Breast epithelium (tissue), 4 donors: ENCODE measurements around the gene ODAD4. TPM values are rescaled to one million over a fixed set of nuclear protein-coding genes. Genes with fewer than 3 reads are reported as not detected.

Experiments
- DNase-seq, 2 donors: peaks; one replicate each; pipeline ENCODE4 v3.0.0-alpha.2; 2019; ENCODE audit warnings: low spot score in 2 of 2
- H3K27ac ChIP-seq, 2 donors: fragments of 200-600 bp; sonication (generic) in 1 of 2; one replicate each; pipeline ENCODE4 v1.5.1; 2016 to 2019; ENCODE audit warnings: mild to moderate bottlenecking in 1 of 2
- H3K27me3 ChIP-seq, 2 donors: fragments of 200-600 bp; sonication (generic) in 1 of 2; one replicate each; pipeline versions ENCODE4 v1.5.1 to v1.6.0; 2017 to 2019; ENCODE audit warnings: control low read depth in 1 of 2, mild to moderate bottlenecking in 1 of 2
- H3K36me3 ChIP-seq: fragments of 200-600 bp; one replicate; pipeline ENCODE4 v1.5.1; 2019
- H3K4me1 ChIP-seq, 2 donors: fragments of 200-600 bp; sonication (generic); one replicate each; pipeline ENCODE4 v1.5.1; 2016 to 2019; ENCODE audit warnings: control low read depth in 1 of 2
- H3K4me3 ChIP-seq, 3 donors: fragments of 200-600 bp; sonication (generic); 1 replicate in 2 of 3; 2 replicates in 1 of 3; pipeline ENCODE4 v1.5.1; 2016 to 2019; ENCODE audit warnings: mild to moderate bottlenecking in 3 of 3, moderate library complexity in 2 of 3
- H3K9me3 ChIP-seq, 2 donors: fragments of 200-600 bp; sonication (generic) in 1 of 2; one replicate each; pipeline ENCODE4 v1.5.1; 2016 to 2019; ENCODE audit warnings: control low read depth in 1 of 2
- POLR2A ChIP-seq: fragments of 450-650 bp; IDR thresholded peaks from one replicate; pipeline ENCODE4 v1.6.1; 2016; ENCODE audit warnings: antibody characterized with exemption, mild to moderate bottlenecking, moderate library complexity
- POLR2AphosphoS5 ChIP-seq, 3 donors: sonication (generic); formaldehyde crosslinking; IDR thresholded peaks; one replicate each; pipeline ENCODE4 v1.6.1; 2017; ENCODE audit warnings: antibody characterized with exemption in 3 of 3
- intact Hi-C: fragments of 100-400 bp; cut with DNase I; formaldehyde crosslinking; loops from one replicate; pipeline ENCODE4 v1.15.1; 2023; ENCODE audit warnings: low total_unique reads
- total RNA-seq, 3 donors: library from RNA; depleted of rRNA; stranded (reverse); fragments of >200 nt; gene quantifications; one replicate each; pipeline ENCODE4 v1.1.0, GENCODE V29; 2016
- TF ChIP-seq, protein P1 (sequence below), 3 donors: fragments of 450-650 bp; IDR thresholded peaks; one replicate each; pipeline ENCODE4 v1.5.1; 2016 to 2017; ENCODE audit warnings: antibody characterized with exemption in 3 of 3, mild to moderate bottlenecking in 3 of 3, moderate library complexity in 3 of 3

The ODAD4 gene
- total RNA-seq, 3 donors from 2014 or later = 0.48 to 3.2 (median 1.6) TPM

DNA sequence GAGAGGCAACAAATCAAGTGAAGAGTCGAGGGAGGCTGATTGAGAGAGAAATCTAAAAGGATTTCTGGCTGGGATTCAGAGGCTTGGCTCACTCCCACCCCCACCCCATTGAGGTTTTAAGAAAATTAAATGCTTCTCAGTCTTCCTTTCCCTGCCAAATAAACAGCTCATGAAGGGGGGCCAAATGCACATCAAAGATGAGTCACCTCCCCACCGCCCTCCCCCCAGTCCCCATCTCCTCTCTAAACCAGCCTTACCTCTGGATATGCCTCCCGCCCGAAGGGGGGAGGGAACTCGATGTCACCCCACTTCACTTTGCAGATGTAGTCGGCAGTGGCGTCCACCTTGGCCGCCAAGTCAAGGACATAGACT lies 23.2 kb upstream of the ODAD4 start:
- no peaks in the 10 kb centered on the region for H3K4me1 ChIP-seq
- peaks cover 10% of the 10 kb centered on the region for H3K36me3 ChIP-seq
- no peak for TF ChIP-seq POLR2A
- TF ChIP-seq, protein P1, sequence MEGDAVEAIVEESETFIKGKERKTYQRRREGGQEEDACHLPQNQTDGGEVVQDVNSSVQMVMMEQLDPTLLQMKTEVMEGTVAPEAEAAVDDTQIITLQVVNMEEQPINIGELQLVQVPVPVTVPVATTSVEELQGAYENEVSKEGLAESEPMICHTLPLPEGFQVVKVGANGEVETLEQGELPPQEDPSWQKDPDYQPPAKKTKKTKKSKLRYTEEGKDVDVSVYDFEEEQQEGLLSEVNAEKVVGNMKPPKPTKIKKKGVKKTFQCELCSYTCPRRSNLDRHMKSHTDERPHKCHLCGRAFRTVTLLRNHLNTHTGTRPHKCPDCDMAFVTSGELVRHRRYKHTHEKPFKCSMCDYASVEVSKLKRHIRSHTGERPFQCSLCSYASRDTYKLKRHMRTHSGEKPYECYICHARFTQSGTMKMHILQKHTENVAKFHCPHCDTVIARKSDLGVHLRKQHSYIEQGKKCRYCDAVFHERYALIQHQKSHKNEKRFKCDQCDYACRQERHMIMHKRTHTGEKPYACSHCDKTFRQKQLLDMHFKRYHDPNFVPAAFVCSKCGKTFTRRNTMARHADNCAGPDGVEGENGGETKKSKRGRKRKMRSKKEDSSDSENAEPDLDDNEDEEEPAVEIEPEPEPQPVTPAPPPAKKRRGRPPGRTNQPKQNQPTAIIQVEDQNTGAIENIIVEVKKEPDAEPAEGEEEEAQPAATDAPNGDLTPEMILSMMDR (IDR thresholded peaks at IDR 0.05) = no peak
- no peak for TF ChIP-seq POLR2AphosphoS5 (IDR thresholded peaks at IDR 0.05)
- no peak for DNase-seq
- intact Hi-C loops = no loop called here
- H3K27ac ChIP-seq = no peak overlapping the region
- no peaks in the 10 kb centered on the region for H3K27me3 ChIP-seq
- no peak overlapping the region for H3K4me3 ChIP-seq
- no peaks in the 10 kb centered on the region for H3K9me3 ChIP-seq

DNA sequence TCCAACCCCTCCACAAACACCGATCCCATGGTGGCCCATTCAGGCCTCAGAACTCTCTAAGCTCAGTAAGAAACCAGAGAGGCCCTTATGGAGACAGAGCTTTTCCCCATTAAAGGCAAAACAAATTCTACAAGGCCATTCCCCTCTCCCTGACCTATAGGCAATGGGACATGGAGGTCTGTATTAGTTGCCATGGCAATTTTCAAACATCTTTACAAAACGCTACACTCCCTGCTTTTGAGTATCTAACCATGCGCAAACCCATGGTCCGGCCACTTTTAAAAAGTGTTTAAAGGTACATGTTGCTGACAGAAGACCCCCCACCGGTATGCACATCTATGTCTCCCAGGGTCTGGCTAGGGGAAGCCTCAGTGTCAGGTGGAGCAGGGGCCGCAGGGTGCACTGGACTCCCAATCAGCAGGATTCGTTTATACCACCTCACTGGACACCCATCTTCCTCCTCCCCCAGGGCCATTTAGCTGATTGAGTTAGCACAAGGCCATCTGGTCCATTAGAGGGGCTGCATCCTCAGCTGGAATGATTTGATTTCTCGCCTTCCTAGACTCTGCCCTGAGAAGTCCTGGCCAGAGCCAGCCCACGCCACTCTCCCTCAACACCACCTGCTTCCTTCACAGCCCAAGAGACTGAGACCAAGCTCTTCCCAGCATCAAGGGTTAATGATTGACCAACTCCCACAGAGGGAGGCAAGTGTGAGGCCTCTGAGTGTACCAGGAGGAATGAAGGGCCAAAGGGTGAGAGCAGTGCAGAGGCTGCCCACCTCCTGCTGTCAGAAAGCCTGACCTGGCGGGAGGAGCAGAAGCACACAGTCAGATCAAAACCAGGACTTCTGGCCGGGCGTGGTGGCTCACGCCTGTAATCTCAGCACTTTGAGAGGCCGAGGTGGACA lies 22.5 kb upstream of the ODAD4 start:
- H3K27ac ChIP-seq = no peak overlapping the region
- H3K4me1 ChIP-seq = no peaks in the 10 kb centered on the region
- no peaks in the 10 kb centered on the region for H3K27me3 ChIP-seq
- peaks cover 10% of the 10 kb centered on the region for H3K36me3 ChIP-seq
- TF ChIP-seq POLR2A = no peak
- TF ChIP-seq, protein P1 (IDR thresholded peaks at IDR 0.05) = no peak
- no peak for TF ChIP-seq POLR2AphosphoS5 (IDR thresholded peaks at IDR 0.05)
- no peak overlapping the region for H3K4me3 ChIP-seq
- no peak for DNase-seq
- no peaks in the 10 kb centered on the region for H3K9me3 ChIP-seq
- intact Hi-C loops = no loop called here

GRCh38 chr17:41909088-41909487 lies 21.3 kb upstream of the ODAD4 start:
- no peak for TF ChIP-seq POLR2AphosphoS5 (IDR thresholded peaks at IDR 0.05)
- no peak for TF ChIP-seq POLR2A
- TF ChIP-seq, protein P1 (IDR thresholded peaks at IDR 0.05) = no peak
- Histone ChIP-seq H3K36me3 (peaks cover 10% of the 10 kb centered on the region), H3K4me3 (no peak overlapping the region), H3K9me3 (no peaks in the 10 kb centered on the region), H3K4me1 (peaks cover 0 to 5% of the 10 kb centered on the region in 2 donors), H3K27ac (no peak overlapping the region), H3K27me3 (no peaks in the 10 kb centered on the region)
- no peak for DNase-seq
- intact Hi-C loops = no loop called here

GRCh38 chr17:41910701-41911391 lies 19.6 kb upstream of the ODAD4 start:
- no peak for DNase-seq
- intact Hi-C loops = no loop called here
- H3K27ac ChIP-seq = no peak overlapping the region
- no peak overlapping the region for H3K4me3 ChIP-seq
- TF ChIP-seq POLR2A (no peak), POLR2AphosphoS5 (IDR thresholded peaks at IDR 0.05) (no peak)
- TF ChIP-seq, protein P1 (IDR thresholded peaks at IDR 0.05) = no peak
- peaks cover 0 to 8% of the 10 kb centered on the region in 2 donors for H3K4me1 ChIP-seq
- H3K36me3 ChIP-seq = peaks cover 5% of the 10 kb centered on the region
- H3K27me3 ChIP-seq = no peaks in the 10 kb centered on the region
- no peaks in the 10 kb centered on the region for H3K9me3 ChIP-seq

DNA sequence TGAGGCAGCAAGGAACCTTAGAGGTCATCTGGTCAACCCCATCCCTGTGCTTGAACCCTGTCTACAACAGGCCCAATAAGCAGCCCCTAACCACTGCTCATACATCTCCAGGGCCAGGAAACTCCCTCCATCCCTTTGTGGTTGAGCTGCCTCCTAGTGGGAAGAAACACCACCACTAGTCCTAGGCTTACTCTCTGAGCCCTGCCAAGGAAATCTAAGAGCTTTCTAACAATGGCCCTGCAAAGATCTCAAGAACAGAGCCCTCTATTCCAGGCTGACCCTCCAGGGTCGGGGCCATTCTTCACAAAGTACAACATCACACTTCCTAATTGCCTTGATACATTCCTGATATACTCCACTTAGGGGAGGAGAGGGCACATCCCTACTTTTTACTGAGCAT lies 17.5 kb upstream of the ODAD4 start:
- H3K27me3 ChIP-seq = no peaks in the 10 kb centered on the region
- TF ChIP-seq, protein P1 (IDR thresholded peaks at IDR 0.05) = no peak
- TF ChIP-seq POLR2AphosphoS5 (IDR thresholded peaks at IDR 0.05) (no peak), POLR2A (no peak)
- H3K4me1 ChIP-seq = peaks cover 6 to 18% of the 10 kb centered on the region in 2 donors
- no peaks in the 10 kb centered on the region for H3K9me3 ChIP-seq
- no peak for DNase-seq
- intact Hi-C loops = no loop called here
- no peak overlapping the region for H3K27ac ChIP-seq
- H3K36me3 ChIP-seq = peaks cover 5% of the 10 kb centered on the region
- no peak overlapping the region for H3K4me3 ChIP-seq
